ENCODE results near the gene VIPR2. TPM values are rescaled to one million over a fixed set of nuclear protein-coding genes. Genes with fewer than 3 reads are reported as not detected.

The VIPR2 gene
- total and polyA plus RNA-seq, 8 donors = 3.7 to 13.7 (median 10.6) TPM

DNA sequence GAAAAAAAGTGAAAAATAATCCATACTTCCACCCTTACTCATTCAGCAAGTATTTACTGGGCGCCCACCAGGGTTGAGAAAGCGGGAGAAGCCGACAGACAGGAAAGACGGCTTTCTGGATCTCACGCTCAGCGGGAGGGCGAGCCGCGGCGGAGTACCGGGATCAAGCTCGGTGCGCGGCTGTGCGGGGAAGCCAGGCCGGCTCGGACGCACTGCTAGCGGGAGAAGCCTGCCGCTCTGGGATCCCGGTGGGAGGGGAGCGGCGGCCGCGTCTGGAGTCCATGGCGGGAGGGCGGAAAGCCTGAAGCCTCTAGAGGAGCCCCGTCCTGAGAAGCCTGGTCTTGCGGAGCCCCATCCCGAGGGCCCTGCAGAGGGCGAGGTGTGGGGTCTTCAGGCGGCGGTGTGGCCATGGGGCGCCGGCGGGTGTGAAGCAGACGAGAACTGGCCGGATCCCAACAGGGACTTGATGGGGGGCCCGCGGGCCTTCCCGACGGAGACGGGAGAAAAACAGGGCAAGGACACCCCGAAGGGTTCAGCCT lies 82.9 kb downstream of the VIPR2 start:
- Histone ChIP-seq H3K9me3 (no peaks in the 10 kb centered on the region), H3K27ac (no peak overlapping the region), H3K36me3 (no peaks in the 10 kb centered on the region), H3K27me3 (no peaks in the 10 kb centered on the region), H3K4me3 (no peak overlapping the region), H3K4me1 (no peaks in the 10 kb centered on the region)
- FAIRE-seq = no peak
- intact Hi-C loops (cut with DNase I) = no loop called here
- WGBS, 2 donors = 66 to 72% methylated on average over 42 to 44 of the region's 44 CpGs
- TF ChIP-seq, protein P1, sequence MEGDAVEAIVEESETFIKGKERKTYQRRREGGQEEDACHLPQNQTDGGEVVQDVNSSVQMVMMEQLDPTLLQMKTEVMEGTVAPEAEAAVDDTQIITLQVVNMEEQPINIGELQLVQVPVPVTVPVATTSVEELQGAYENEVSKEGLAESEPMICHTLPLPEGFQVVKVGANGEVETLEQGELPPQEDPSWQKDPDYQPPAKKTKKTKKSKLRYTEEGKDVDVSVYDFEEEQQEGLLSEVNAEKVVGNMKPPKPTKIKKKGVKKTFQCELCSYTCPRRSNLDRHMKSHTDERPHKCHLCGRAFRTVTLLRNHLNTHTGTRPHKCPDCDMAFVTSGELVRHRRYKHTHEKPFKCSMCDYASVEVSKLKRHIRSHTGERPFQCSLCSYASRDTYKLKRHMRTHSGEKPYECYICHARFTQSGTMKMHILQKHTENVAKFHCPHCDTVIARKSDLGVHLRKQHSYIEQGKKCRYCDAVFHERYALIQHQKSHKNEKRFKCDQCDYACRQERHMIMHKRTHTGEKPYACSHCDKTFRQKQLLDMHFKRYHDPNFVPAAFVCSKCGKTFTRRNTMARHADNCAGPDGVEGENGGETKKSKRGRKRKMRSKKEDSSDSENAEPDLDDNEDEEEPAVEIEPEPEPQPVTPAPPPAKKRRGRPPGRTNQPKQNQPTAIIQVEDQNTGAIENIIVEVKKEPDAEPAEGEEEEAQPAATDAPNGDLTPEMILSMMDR (IDR thresholded peaks at IDR 0.05) = no peak
- no peak for ATAC-seq
- peak in 1 of 6 donors; percentile 61 for DNase-seq

GRCh38 chr7:159061209-159061608 lies 83.5 kb downstream of the VIPR2 start:
- no peak for FAIRE-seq
- Histone ChIP-seq H3K4me1 (no peaks in the 10 kb centered on the region), H3K36me3 (no peaks in the 10 kb centered on the region), H3K9me3 (no peaks in the 10 kb centered on the region), H3K27me3 (no peaks in the 10 kb centered on the region), H3K4me3 (no peak overlapping the region), H3K27ac (no peak overlapping the region)
- WGBS, 2 donors = 80 to 90% methylated on average over 4 of the region's 4 CpGs
- TF ChIP-seq, protein P1 (IDR thresholded peaks at IDR 0.05) = no peak
- intact Hi-C loops (cut with DNase I) = no loop called here
- ATAC-seq = no peak
- DNase-seq = no peak

GRCh38 chr7:159060440-159060839 lies 84.2 kb downstream of the VIPR2 start:
- H3K27me3 ChIP-seq = no peaks in the 10 kb centered on the region
- ATAC-seq (no peak), DNase-seq (no peak), FAIRE-seq (no peak)
- 95 to 98% methylated on average over 2 of the region's 2 CpGs for WGBS, 2 donors
- intact Hi-C loops (cut with DNase I) = no loop called here
- H3K9me3 ChIP-seq = no peaks in the 10 kb centered on the region
- TF ChIP-seq, protein P1 (IDR thresholded peaks at IDR 0.05) = no peak
- no peak overlapping the region for H3K4me3 ChIP-seq
- H3K4me1 ChIP-seq = no peaks in the 10 kb centered on the region
- H3K36me3 ChIP-seq = no peaks in the 10 kb centered on the region
- no peak overlapping the region for H3K27ac ChIP-seq

DNA sequence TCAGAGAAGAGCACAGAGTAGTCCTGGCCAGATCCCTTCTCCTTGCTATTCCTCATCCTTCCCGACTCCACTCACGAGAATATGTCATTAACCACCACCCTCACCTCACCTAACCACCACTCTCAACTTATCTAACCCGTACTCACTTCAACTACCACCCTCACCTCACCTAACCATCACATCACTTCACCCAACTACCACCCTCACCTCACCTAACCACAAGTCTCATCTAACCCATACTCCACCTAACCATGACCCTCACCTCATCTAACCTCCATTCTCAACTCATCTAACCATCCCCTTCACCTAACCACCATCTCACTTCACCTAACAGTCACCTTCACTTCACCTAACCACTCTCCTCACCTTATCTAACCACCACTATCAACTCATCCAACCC lies 85.0 kb downstream of the VIPR2 start:
- 93 to 100% methylated on average over 2 to 3 of the region's 3 CpGs for WGBS, 2 donors
- Histone ChIP-seq H3K9me3 (no peaks in the 10 kb centered on the region), H3K27me3 (no peaks in the 10 kb centered on the region), H3K4me1 (no peaks in the 10 kb centered on the region), H3K4me3 (no peak overlapping the region), H3K27ac (no peak overlapping the region), H3K36me3 (no peaks in the 10 kb centered on the region)
- FAIRE-seq (no peak), ATAC-seq (no peak), DNase-seq (no peak)
- TF ChIP-seq, protein P1 (IDR thresholded peaks at IDR 0.05) = no peak
- intact Hi-C loops (cut with DNase I) = no loop called here

- TF ChIP-seq, protein P1 (IDR thresholded peaks at IDR 0.05) = no peak
- no peak for FAIRE-seq
- H3K9me3 ChIP-seq = no peaks in the 10 kb centered on the region
- no peak overlapping the region for H3K4me3 ChIP-seq
- H3K36me3 ChIP-seq = no peaks in the 10 kb centered on the region
- ATAC-seq = no peak
- intact Hi-C loops (cut with DNase I) = no loop called here
- 96 to 97% methylated on average over 4 of the region's 4 CpGs for WGBS, 2 donors
- no peak for DNase-seq
- no peaks in the 10 kb centered on the region for H3K27me3 ChIP-seq
- H3K4me1 ChIP-seq = no peaks in the 10 kb centered on the region
- no peak overlapping the region for H3K27ac ChIP-seq
These were observed 87.0 kb downstream of the VIPR2 start for GRCh38 chr7:159057647-159058046.
